Stimulated activated CD8-positive, alpha-beta memory T cell treated with anti-CD3 and anti-CD28 coated beads, Interleukin-12 subunit alpha, Interleukin-12 subunit beta, amount 100 ng/mL, for 1 hour (primary cell): ENCODE results near the gene KSR2.

ENCODE experiments used
- DNase-seq: peaks from one replicate; pipeline ENCODE4 v3.0.0-alpha.2; 2020; ENCODE audit warnings: low read depth

Gene KSR2

DNA sequence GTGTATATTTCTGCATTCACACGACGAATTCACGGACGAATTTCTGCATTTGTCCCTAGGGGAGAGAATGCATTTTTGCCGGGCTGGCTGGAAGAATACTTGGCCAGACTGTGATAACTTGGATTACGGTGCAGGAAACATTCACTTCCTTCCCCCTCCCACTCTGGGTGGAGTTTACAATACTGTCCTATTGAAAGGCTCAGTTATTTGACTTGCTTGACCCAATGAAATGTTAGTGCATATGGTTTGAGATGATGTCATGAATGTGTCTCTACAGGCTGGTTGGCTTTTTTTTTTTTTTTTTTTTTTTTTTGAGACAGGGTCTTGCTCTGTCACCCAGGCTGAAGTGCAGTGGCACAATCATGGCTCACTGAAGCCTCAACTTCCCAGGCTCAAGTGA, 516.7 kb downstream of the KSR2 start:
- DNase-seq, result no peak

DNA sequence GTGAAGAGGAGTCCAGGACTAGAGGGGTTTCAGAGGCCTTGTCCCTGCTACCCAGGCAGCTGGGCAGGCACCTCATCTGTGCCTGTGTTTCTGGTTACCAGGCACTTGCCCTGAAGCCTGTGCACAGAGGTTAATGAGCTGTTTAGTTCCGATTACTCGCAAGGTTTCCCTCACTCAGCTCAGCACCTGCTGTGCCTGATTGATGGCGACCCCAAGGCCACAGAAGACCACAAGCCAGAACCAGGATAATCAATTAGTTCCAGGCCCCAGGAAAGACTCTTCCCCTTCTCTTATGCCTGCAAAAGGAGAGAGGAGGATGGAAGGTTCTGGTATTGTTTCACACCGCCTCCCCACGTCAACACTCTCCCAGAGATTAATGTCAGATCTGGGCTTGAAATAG, 518.6 kb downstream of the KSR2 start:
- no peak for DNase-seq

DNA sequence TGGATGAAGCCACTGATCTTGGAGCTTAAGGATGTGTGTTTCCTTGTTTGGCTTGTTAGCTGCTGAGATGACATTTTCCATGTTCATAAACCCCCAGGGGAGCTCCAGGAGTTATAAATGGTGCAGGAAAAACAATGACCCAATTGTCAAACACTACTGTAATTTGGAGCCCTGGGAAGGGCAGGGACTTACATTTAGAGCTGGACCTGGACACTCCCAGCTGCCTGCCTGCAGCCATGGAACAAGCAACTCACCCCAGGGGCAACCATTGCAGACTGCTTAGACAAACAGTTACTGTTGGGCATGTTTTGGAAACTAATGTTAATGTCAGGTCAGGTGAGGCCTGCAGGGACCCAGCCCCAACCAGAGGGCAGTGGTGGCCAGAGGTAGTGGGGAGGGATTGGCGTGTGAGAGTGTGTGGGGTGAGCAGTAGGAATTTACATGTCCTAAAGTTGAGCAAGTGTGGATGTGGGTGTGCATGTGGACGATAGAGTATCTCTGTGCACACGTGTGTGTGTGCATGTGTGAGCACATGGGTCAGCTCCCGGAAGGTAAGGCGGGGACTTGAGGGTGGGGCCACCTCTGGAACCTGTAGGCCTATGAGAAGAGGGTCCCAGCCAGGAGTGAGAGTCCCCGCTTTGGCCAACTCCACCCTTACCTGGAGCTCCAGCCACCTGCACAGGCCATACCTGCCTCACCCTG, 521.0 kb downstream of the KSR2 start:
- DNase-seq, result no peak

DNA sequence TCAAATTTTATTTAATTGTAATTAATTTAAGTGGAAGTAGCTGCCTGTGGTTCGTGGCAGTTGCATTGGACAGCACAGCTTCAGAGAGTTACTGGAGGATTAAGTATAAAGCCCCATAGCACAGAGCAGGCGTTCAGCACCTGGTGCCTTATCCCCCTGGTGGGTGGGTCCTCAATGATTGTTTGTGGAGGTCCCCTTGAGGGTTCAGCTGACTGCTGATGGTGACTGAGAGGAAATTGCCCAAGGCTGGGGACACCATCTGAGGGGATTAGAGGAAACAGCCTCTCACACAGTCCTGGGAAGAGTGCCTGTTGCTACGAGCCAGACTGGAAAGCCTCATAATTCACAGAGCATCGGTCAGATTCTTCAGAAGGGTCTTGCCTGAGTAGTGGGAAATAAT, 524.0 kb downstream of the KSR2 start:
- DNase-seq, result no peak

DNA sequence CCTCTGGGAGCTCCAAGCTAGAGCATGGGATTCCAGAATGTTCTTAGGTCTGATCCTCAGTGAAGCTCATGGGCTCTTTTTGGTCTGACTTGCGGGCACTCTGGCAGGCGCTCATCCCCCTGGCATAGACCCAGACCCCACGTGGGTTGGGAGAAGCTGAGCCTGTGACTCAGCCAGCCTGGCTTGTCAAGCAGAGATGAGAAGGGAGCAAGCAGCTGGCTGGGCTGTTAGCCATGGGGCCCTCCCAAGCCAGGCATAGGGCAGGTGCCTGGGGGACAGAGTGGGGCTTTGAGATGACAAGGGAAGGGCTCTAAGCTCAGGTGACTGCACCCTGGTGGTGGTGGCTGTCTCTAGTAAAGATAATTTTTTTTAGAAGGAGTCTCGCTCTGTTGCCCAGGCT, 527.0 kb downstream of the KSR2 start:
- no peak for DNase-seq

DNA sequence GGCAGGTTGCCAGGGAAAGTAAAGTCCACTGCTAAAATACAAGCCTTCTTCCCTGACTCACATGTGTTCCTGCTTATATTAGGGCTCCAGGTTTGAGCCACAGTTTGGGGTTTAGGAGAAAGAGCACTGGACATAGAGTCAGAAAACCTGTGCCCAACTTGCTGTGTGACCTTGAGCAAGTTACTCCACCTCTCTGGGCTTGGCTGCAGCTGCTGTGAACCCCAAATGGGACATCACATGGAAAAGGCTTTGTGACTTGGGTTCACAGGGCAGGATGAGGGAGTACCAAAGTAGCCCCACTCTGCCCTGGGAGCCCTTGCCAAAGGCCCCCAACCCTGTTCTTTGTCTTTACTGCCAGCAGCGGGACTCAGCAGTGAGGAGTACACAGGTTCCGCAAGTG, 528.4 kb downstream of the KSR2 start:
- DNase-seq, result no peak

DNA sequence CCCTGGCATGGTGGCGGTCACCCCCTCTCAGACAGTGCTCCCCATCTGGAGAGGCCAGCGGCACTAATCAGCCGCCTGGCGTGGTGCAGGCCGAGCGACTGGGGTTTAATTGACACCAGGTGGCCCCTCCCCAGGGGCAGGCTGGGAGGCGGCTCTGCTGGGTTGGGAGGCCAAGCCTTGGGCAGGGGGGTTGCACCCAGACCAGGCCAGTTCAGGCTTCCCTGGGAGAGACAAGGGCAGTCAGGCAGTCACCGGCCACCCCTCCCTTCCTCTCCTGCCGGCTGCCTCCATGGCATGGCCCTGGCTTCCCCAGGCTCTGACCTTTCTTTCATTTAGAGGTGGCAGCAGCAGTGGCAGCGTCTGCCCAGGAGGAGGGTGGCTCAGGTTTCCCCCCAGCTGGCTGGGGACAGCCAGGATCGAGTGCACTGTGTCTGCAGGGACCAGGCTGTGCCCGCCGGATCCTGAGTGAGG, 529.2 kb downstream of the KSR2 start:
- no peak for DNase-seq

DNA sequence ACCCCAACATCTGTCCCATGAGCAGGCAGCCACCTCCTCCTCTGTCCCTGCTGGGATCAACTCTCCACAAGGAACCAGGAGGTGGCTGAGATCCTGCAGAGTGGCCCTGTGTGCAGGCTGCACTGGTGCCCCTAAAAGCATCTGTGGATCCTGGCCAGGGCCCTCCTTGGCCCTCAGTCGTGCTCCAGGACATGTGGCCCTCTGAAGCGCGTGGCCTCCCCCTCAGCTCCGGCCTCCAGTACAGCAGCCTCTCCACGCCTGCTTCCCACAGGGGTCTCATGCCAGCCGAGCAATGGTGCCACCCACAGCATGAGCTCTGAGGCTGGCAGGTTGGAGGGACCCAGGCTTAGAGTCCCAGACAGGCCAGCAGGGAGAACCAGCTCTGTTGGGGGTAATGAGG, 530.0 kb downstream of the KSR2 start:
- DNase-seq, result no peak

DNA sequence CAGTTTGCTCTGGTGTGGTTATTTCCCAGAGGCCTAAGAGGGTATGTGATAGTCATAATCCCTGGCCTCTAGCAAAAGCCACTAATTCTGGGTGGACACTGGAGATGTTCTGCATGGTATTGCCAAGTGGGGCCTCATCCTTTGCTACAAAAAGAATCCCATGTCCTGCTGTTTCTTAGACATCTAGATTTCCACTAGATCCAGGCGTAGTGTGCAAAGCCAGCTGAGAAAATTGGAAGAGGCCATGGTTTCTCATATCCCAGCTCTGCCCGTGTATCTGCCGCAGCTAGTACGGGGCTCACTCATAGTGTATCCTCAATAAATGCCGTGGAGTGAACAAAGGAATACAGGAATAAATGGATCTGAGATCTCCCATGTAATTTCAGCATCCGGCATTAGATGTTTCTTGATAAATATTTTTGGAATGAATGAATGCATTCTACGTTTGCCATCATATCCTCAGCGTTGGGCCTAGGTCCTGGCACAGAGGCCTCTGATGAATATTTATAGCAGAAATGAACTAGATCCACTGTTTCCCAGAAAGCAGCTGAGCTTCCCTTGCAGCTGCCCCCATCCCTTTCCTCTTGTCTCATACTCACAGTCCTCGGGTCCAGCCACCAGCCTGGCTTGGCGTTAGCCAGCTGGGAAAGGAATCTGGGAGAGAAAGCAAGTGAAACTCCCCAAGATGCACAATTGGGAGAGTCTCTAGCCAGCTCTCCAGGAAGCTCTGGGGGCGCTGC, 531.1 kb downstream of the KSR2 start:
- DNase-seq, result no peak

DNA sequence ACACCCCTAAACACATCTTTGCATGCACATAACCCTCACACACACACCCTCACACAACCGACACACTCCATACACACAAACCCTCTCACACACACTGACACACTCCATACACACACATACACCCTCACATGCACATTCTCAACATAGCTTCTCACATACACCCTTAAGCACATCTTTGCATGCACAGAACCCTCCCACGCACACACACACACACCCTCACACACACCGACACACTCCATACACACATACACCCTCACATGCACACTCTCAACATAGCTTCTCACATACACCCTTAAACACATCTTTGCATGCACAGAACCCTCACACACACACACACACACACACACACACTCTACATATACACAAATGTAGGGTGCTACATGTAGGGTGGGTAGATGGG, 534.9 kb downstream of the KSR2 start:
- DNase-seq, result no peak

DNA sequence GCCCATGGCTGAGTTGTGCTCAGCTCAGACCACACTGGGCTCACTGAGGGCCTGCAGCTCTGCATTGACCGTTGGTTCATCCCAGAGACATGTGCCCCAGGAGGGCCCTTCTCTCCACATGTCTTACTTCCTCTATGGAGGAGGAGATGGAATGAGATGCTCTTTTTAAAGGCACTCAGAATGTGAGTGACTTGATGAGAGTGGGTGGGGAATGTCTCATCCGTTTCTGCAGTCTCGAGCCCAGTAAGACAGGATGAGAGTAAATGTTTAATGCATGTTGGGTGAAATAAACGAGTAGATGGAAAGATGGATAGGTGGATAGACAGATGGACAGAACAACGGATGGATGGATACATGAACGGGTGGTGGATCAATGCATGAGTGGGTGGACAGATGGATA, 538.5 kb downstream of the KSR2 start:
- no peak for DNase-seq

DNA sequence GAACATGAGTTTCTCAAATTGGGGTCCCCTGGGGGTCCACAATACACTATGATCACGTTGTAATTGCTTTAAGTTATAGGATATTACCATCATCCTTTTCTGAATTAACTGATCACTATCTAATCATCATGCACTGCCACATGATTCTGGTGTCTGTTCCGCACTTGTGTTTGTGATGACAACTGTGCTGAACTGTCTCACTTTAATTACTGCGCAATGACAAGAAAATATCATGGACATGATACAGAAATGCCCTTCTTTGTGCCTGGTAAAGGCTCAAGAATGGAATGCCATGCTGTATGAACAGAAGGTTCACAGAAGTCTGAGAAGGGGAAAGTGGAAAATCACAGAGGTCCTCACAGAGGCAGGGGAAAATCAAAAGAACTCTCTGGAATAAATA, 541.6 kb downstream of the KSR2 start:
- DNase-seq, result no peak

DNA sequence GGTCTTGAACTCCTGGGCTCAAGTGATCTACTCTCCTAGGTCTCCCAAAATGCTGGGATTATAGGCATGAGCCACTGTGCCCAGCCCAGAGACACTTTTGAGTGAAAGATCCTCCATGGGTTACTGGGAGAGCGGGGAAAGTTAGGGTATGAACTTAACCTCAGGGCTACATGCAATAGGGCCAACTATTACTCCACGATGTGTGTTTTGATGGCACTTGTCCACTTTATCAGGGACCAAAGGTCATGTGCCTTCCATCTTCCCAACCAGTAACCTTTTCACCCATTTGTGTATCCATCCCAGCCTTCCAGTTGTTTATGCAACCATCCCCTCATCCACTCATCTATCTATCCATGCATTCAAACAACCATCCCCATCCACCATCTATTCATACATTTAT, 546.8 kb downstream of the KSR2 start:
- DNase-seq, result no peak

DNA sequence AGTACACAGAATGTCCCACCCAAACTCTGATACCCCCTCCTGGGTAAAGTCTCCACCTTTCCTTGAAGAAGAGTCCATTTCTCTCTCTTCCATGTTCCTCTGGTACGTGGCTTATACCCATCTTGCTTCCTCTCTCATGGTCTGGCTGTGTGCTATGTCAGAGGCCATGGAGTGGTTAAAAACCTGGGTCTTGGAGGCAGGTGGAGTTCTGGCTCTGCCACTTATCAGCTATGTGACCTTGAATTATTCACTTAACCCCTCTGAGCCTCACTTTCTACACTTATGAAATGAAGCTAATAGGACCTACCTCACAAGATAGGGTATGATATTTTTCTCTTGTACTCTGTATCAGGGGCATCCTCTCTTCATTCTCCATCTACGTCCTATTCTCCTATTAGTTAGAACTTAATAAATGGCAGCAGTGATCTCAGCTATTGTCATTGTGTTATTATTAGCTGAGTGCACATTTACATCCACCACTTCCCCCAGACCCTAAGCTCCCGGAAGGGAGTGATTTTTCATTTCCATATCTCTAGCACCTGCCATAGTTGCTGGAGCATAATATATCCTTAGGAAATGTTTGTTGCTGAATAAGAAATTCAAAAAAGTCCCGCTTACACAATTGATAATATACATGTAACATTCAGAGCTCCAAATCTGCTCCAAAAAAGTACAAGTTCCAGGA, 547.6 kb downstream of the KSR2 start:
- no peak for DNase-seq

DNA sequence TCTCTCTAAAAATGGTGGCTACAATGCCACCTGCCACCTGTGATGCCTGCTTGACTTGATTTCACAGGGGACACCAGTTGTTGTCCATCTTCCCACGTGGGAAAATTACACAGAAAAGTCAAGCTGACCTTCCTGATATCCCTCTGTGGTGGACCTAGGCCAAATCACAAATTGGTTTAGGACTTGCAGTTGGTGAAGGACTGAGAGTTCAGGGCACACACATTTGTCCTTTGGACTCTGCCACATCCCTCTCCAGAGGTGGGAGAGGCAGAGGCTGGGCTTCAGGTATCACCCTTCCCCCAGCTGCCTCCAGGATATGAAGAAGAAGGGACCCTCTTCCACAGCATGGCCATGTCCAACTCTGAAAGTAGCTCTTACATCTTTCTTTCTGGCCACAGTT, 551.8 kb downstream of the KSR2 start:
- no peak for DNase-seq

DNA sequence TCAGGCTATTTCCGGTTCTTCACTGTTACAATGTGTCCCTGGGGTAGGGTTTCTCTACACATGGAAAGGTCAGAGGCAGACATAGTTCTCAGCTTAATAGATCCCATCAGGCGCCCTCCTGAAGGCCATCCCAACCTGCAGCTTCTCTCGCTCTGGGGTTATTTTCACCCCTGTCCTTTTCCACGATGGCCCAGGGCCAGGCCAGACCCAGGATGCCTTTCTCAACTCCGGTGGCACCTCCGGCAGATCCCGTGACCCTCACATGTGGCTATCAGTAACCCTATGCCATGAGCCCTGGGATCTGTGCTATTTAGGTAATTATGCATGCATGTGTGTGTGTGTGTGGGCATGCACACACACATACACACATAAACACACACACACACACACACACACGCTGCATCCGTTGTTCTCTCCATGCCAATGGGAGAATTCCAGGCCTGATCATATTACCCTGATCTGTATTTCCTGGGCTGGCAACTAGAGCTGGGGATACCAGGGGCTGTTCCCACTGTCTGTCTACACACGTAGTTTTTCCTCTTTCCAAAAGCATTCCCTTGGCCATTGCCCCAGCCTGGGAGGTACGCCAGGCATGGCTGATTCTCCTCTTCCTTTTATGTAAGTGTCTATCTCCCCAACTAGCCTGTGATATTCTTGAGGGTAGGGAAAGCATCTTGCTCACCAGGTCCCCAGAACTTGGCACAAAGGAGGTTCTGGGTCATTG, 556.2 kb downstream of the KSR2 start:
- DNase-seq, result no peak

DNA sequence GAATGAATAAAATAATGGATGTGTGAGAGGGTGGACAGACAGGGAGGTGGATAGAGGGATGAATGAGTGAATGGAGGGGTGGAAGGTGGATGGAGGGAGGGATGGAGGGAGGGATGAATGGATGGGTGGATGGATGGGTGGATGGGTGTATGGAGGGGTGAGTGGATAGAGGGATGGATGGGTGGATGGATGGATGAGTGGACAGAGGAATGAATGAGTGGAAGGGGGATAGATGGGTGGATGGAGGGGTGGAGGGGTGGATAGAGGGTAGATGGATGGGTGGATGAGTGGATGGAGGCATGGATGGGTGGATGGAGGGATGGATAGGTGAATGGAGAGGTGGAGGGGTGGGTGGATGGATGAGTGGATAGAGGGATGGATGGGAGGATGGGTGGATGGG, 559.5 kb downstream of the KSR2 start:
- DNase-seq, result no peak

DNA sequence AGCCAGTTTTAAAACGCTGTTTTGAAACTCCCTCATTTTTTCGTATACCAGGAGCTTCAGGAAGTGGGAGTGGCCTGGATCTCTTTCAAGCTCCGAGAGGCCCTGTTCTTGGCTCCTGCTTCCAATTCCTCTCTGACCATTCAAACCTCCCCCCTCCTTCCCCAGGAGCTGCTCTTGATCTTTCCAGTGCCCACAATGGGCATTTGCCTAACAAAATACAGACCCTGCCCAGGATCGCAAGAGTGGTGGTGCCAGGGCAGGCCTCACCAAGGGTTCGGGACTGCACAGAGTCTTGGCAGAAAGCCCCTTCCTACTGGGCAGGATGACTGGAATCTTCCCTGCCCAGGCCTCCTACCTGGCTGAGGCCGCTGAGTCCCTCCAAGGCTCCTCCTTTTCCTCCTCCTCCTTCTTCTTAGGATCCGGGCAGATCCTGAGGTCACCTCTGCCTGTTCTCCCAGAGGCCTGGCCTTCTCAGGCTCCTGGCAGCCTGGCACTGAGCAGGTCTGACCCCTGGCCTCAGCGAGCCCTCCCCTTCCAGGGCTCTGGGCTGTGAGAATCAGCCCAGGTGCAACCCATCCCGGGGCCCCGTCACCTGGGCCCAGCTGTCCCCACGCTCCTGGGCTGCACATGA, 560.5 kb downstream of the KSR2 start:
- no peak for DNase-seq

DNA sequence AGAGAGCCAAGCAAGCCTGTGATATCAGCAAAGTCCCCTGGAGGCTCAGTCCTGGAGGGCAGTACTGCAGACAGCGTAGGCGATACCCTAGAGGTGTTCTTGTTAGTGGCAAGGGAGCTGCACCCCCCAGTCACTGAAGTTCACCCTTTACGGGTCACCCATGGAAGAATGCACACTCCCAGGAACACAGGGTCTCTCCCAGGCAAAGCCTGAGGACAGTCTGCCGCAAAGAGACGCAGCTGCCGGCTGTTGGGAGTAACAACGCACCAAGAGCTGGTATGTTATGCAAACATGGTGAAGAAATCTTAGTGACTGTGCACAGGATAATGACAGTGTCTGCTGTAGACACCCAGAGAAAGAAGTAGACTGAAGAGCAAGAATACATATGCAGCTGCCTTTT, 563.9 kb downstream of the KSR2 start:
- no peak for DNase-seq

DNA sequence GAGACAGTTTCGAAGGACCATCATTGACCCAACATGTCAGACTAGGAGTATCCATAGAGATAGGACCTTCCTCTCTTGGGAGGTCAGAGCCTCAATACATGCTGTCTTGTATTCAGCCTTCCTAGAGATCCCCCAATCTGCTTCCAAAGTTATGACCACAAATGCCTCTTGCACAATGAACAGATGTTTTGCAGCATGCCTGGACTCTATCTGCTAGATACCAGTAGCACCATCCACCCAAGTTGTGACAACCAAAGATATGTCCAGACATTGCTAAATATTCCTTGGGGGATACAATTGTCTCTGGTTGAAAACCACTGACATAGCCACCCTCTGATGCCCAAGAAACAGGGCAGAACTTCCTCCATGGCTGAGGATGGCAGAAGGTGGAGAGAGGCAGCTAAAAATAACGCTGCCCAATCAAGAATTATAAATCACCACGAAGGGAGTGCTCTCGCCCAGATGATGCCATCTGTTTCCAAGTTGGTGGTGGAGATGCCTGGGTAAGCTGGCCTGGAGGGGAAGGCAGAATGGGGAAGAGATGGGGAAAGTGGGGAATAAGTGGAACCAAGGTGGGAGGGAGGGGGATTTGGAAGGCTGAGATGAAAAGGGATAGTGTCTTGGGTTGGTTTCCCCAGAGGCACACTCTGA, 564.5 kb downstream of the KSR2 start:
- DNase-seq, result no peak

DNA sequence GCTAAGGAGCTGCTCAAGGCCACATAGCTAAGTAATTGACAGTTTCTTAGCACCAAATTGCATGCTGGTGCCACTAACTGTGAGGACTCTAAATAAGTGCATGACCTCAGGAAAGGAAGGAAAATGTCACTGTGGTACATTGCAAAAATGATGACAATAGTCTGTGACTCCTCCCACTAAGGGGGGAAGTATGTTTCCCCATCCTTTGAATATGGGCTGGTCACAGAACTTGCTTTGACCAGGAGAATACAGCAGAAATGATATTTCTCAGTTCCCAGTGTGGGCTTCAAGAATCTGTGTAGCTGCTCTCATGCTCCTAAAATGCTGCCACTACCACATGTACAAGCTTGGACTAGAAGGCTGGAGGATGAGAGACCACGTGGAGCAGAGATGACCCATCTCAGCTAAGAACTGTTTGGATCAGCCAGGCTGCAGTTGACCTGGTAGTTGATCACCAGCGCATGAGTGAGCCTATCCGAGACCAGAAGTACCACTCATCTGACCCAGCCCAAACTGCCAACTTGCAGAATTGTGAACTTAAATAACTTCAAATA, 565.1 kb downstream of the KSR2 start:
- no peak for DNase-seq
